ENCODE data around the gene STON2. TPM values are rescaled to one million over a fixed set of nuclear protein-coding genes. Genes with fewer than 3 reads are reported as not detected.

The STON2 gene
- total and polyA plus RNA-seq, 2 of the 13 experiments (the other 11 are each of a cell fraction or from before 2014, with no cell fraction given): 2.1 to 11.0 TPM

- BruUV-seq (replicated peaks): no TSS peak
- CTCF ChIA-PET (ENCODE audit: low intra/inter-chr PET ratio, low total read pairs): interaction anchor here (1.0 to 4.6 kb wide), 4 partner anchors 167 to 195 kb away, joined by 3 to 59 read pairs (median 20); no protein-coding TSS in a partner anchor
- Histone ChIP-seq H3K27ac (ENCODE audit: extremely low read length, insufficient read depth, low read length) (no peak overlapping the region), H3K36me3 (replicated peaks in 1 of 2; ENCODE audit: control insufficient read depth in 1 of 2, insufficient read depth in 2 of 2, low read length in 2 of 2) (no peaks in the 10 kb centered on the region), H2AFZ (ENCODE audit: low read length) (no peak overlapping the region), H3K4me3 (replicated peaks in 1 of 3; ENCODE audit: insufficient read depth in 1 of 3, low read depth in 2 of 3, low read length in 3 of 3) (no peak overlapping the region), H3K9ac (ENCODE audit: insufficient read depth, low read depth, low read length) (no peak overlapping the region), H3K27me3 (ENCODE audit: control insufficient read depth in 1 of 2, insufficient read depth in 2 of 2, low read length in 2 of 2) (no peaks in the 10 kb centered on the region), H3K4me2 (ENCODE audit: low read depth, low read length) (no peak overlapping the region), H3K4me1 (ENCODE audit: insufficient read depth, low read length) (peaks cover 6% of the 10 kb centered on the region; the same call in 1 of the 2 replicates), H4K20me1 (ENCODE audit: insufficient read depth, low read length) (no peaks in the 10 kb centered on the region), H3K9me3 (ENCODE audit: low read length) (no peaks in the 10 kb centered on the region), H3K79me2 (ENCODE audit: insufficient read depth, low read length) (no peaks in the 10 kb centered on the region)
- DNase-seq (ENCODE audit: low spot score) (peak; percentile 70), ATAC-seq (peak; percentile 95), FAIRE-seq (peak; percentile 87)
- 44% methylated on average over 7 of the region's 7 CpGs for WGBS (ENCODE audit: low lambda C conversion rate)
- POLR2A ChIA-PET: interaction anchor here (1.0 to 1.4 kb wide), 3 partner anchors 34 to 180 kb away, joined by 3 to 4 read pairs (median 4); partner anchors contain the start of gene GTF2A1
- in situ Hi-C loops (cut with HindIII; ENCODE audit: extremely low pct_ligation_motif_present, low pct_unique_long_range_greater_than_20kb): no loop called here
- intact Hi-C loops (cut with micrococcal nuclease; ENCODE audit: unreplicated experiment): loop anchor here (1.0 to 2.0 kb wide), 4 partner anchors 33 to 195 kb away; no protein-coding TSS in a partner anchor
- TF ChIP-seq ZNF562 (CRISPR knock-in tag; IDR thresholded peaks at IDR 0.05; ENCODE audit: borderline replicate concordance) (no peak), ZNF354B (CRISPR knock-in tag; IDR thresholded peaks at IDR 0.05) (no peak), XRCC5 (optimal IDR thresholded peaks at IDR 0.05; ENCODE audit: low read length) (no peak), MAFF (IDR thresholded peaks at IDR 0.05; ENCODE audit: low read depth, low read length) (no peak), PAX8 (CRISPR knock-in tag; IDR thresholded peaks at IDR 0.05; ENCODE audit: borderline replicate concordance) (no peak), SP1 (IDR thresholded peaks at IDR 0.05) (no peak), SP1 (CRISPR knock-in tag; IDR thresholded peaks at IDR 0.05) (no peak), MIXL1 (CRISPR knock-in tag; IDR thresholded peaks at IDR 0.05) (no peak), TCF7L2 (IDR thresholded peaks at IDR 0.05; ENCODE audit: low read depth, low read length) (no peak), RXRB (CRISPR knock-in tag; IDR thresholded peaks at IDR 0.05; ENCODE audit: borderline replicate concordance) (peak; percentile 27; the same call in 1 of the 2 replicates), POGZ (CRISPR knock-in tag; IDR thresholded peaks at IDR 0.05) (no peak), IRF1 (CRISPR knock-in tag; IDR thresholded peaks at IDR 0.05; ENCODE audit: low read depth) (no peak), KLF16 (CRISPR knock-in tag; IDR thresholded peaks at IDR 0.05) (0 out of 4 replicates have a peak, but pooled peaks of 1 of the 2 experiments have one; percentile 19), ZBTB21 (CRISPR knock-in tag; IDR thresholded peaks at IDR 0.05) (peak; percentile 19; the same call in 1 of the 2 replicates), HMG20A (CRISPR knock-in tag; IDR thresholded peaks at IDR 0.05; ENCODE audit: borderline replicate concordance) (no peak), CCDC6 (CRISPR knock-in tag; IDR thresholded peaks at IDR 0.05) (no peak), ZSCAN31 (CRISPR knock-in tag; IDR thresholded peaks at IDR 0.05; ENCODE audit: low read depth) (no peak), FOXA3 (CRISPR knock-in tag; IDR thresholded peaks at IDR 0.05) (no peak), GZF1 (CRISPR knock-in tag; IDR thresholded peaks at IDR 0.05) (no peak), THAP11 (CRISPR knock-in tag; IDR thresholded peaks at IDR 0.05) (0 out of 2 replicates have a peak, but pooled peaks have one; percentile 24), ZNF614 (CRISPR knock-in tag; IDR thresholded peaks at IDR 0.05; ENCODE audit: borderline replicate concordance) (0 out of 2 replicates have a peak, but pooled peaks have one; percentile 20)
- TF ChIP-seq, protein P1, sequence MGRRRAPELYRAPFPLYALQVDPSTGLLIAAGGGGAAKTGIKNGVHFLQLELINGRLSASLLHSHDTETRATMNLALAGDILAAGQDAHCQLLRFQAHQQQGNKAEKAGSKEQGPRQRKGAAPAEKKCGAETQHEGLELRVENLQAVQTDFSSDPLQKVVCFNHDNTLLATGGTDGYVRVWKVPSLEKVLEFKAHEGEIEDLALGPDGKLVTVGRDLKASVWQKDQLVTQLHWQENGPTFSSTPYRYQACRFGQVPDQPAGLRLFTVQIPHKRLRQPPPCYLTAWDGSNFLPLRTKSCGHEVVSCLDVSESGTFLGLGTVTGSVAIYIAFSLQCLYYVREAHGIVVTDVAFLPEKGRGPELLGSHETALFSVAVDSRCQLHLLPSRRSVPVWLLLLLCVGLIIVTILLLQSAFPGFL (CRISPR knock-in tag; IDR thresholded peaks at IDR 0.05): no peak
- TF ChIP-seq, protein P2, sequence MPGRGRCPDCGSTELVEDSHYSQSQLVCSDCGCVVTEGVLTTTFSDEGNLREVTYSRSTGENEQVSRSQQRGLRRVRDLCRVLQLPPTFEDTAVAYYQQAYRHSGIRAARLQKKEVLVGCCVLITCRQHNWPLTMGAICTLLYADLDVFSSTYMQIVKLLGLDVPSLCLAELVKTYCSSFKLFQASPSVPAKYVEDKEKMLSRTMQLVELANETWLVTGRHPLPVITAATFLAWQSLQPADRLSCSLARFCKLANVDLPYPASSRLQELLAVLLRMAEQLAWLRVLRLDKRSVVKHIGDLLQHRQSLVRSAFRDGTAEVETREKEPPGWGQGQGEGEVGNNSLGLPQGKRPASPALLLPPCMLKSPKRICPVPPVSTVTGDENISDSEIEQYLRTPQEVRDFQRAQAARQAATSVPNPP (CRISPR knock-in tag; IDR thresholded peaks at IDR 0.05): no peak
Observed at GRCh38 chr14:81269100-81269978, 130.8 kb downstream of the STON2 start.
